GM12801 (cell line): Measurements from ENCODE around the gene DGKA.

Experiments used
- CTCF ChIP-seq: IDR thresholded peaks from one replicate; pipeline ENCODE4 v1.5.1; 2011; ENCODE audit warnings: control low read depth; ENCODE audit not compliant: insufficient read length; ENCODE audit errors: extremely low read depth

Gene DGKA

GRCh38 chr12:55933169-55933798, 2.3 kb downstream of the DGKA start:
- TF ChIP-seq CTCF = no peak

- no peak for TF ChIP-seq CTCF
Observed at GRCh38 chr12:55933799-55934742, 3.1 kb downstream of the DGKA start.

GRCh38 chr12:55934773-55935172, 3.8 kb downstream of the DGKA start:
- TF ChIP-seq CTCF = no peak

- no peak for TF ChIP-seq CTCF
Observed at GRCh38 chr12:55935738-55936151, 4.8 kb downstream of the DGKA start.

- no peak for TF ChIP-seq CTCF
Observed at GRCh38 chr12:55937981-55938380, 7.0 kb downstream of the DGKA start.

- TF ChIP-seq CTCF = no peak
Observed at GRCh38 chr12:55938826-55939501, 8.0 kb downstream of the DGKA start.

GRCh38 chr12:55940065-55940732, 9.2 kb downstream of the DGKA start:
- peak; percentile 24 for TF ChIP-seq CTCF
